Adrenal gland (tissue), 5 donors: ENCODE results near the gene BPHL.
"Not testable (repeated sequence)": the region's sequence is repeated elsewhere in the genome, so short reads cannot be mapped to it uniquely, and the experiment has no call there.

Experiments used
- CTCF ChIP-seq, 6 experiments: fragments of 450-650 bp in 4 of 6; fragments of 200-600 bp in 2 of 6; sonication (generic) in 1 of 6; IDR thresholded peaks; 1 replicate in 5 of 6; 2 replicates in 1 of 6; pipeline versions ENCODE4 v1.5.1 to v1.8.0; 2016 to 2021; ENCODE audit warnings: antibody characterized with exemption in 6 of 6, mild to moderate bottlenecking in 2 of 6, moderate library complexity in 1 of 6
- POLR2A ChIP-seq, 2 donors: fragments of 450-650 bp; IDR thresholded peaks; one replicate each; pipeline ENCODE4 v1.6.1; 2017; ENCODE audit warnings: antibody characterized with exemption in 2 of 2, mild to moderate bottlenecking in 2 of 2, moderate library complexity in 1 of 2
- donor health status: DM: no; HTN: no; CAD: no.

GRCh38 chr6:3166535-3167225 lies 48.2 kb downstream of the BPHL start:
- TF ChIP-seq CTCF, POLR2A (IDR thresholded peaks at IDR 0.05): not testable (repeated sequence)
